ENCODE measurements around the gene INTS14. TPM values are rescaled to one million over a fixed set of nuclear protein-coding genes. Genes with fewer than 3 reads are reported as not detected.

INTS14 gene
- total RNA-seq, 1 donor from 2014 or later = 38.4 TPM

- intact Hi-C loops (cut with micrococcal nuclease) = loop anchor here (10.0 kb wide), 1 partner anchor 850 kb away; the partner anchor contains the start of gene MAP2K1
These were observed 75.7 kb downstream of the INTS14 start for GRCh38 chr15:65535192-65535591.

GRCh38 chr15:65533057-65533756 is 77.7 kb downstream of the INTS14 start:
- intact Hi-C loops (cut with micrococcal nuclease) = loop anchor here (5.0 to 10.0 kb wide), 2 partner anchors 49 to 852 kb away; partner anchors contain the start of gene MAP2K1

- intact Hi-C loops (cut with micrococcal nuclease) = loop anchor here (5.0 to 10.0 kb wide), 2 partner anchors 50 to 852 kb away; partner anchors contain the start of gene MAP2K1
These were observed 78.2 kb downstream of the INTS14 start for GRCh38 chr15:65532738-65533051.

- intact Hi-C loops (cut with micrococcal nuclease) = loop anchor here (1.0 to 10.0 kb wide), 4 partner anchors 13 to 854 kb away; partner anchors contain the start of genes DPP8, INTS14 and MAP2K1
These were observed 80.4 kb downstream of the INTS14 start, which contains the start of gene HACD3 for GRCh38 chr15:65530318-65531111. Gene HACD3, plus strand, starts transcription at chr15:65530463. Its CDS starts 169 bp downstream, at chr15:65530632.

- intact Hi-C loops (cut with micrococcal nuclease) = loop anchor here (1.0 to 10.0 kb wide), 4 partner anchors 13 to 855 kb away; partner anchors contain the start of genes DPP8, INTS14 and MAP2K1
These were observed 81.1 kb downstream of the INTS14 start for GRCh38 chr15:65529762-65530317.

Other genes with a start within 250 kb of the INTS14 start
- not detected in 2 replicates for gene IGDCC3, start 233.1 kb downstream of the INTS14 start, total RNA-seq
- 0.16 TPM in 1 of 2 replicates, not detected in the other for gene IGDCC4, start 188.2 kb downstream of the INTS14 start, total RNA-seq
- gene DPP8, start 93.4 kb downstream of the INTS14 start, total RNA-seq = 41.3 and 42.0 TPM in 2 replicates
- gene HACD3, start 80.7 kb downstream of the INTS14 start, total RNA-seq = 35.6 and 36.8 TPM in 2 replicates
- 3.4 and 3.5 TPM in 2 replicates for gene SLC24A1, start 10.8 kb upstream of the INTS14 start, total RNA-seq
- 31.2 and 32.1 TPM in 2 replicates for gene DENND4A, start 181.2 kb upstream of the INTS14 start, total RNA-seq

Measured in T-helper 2 cell treated with Interferon-gamma antibody and Interleukin-4, amounts not matched to agents 100 ng/mL and 5 ng/mL, for 36 hours (primary cell).